HL-60/S4 treated with retinoic acid at 250 ng/mL for 4 days and 3 days (cell line): ENCODE results near the gene TPM1.

ENCODE experiments used
- in situ Hi-C: fragments of 300-500 bp; cut with MboI; formaldehyde crosslinking; loops from 2 replicates; pipeline ENCODE4 v1.7.0; 2022; ENCODE audit warnings: low sequenced_read_pairs

TPM1 gene

GRCh38 chr15:63040954-63041353 lies 1.6 kb upstream of the TPM1 start:
- in situ Hi-C loops, result no loop called here

- in situ Hi-C loops, result no loop called here
Measured at GRCh38 chr15:63041402-63041973, 1.1 kb upstream of the TPM1 start.

- in situ Hi-C loops, result no loop called here
Measured at GRCh38 chr15:63042877-63043334, 359 bp downstream of the TPM1 start.

GRCh38 chr15:63043335-63044076 lies 959 bp downstream of the TPM1 start:
- in situ Hi-C loops, result no loop called here

GRCh38 chr15:63044077-63044644 lies 1.6 kb downstream of the TPM1 start:
- in situ Hi-C loops, result no loop called here

- in situ Hi-C loops, result no loop called here
Measured at GRCh38 chr15:63044645-63045464, 2.3 kb downstream of the TPM1 start.

GRCh38 chr15:63045465-63045840 lies 2.9 kb downstream of the TPM1 start:
- in situ Hi-C loops, result no loop called here

- in situ Hi-C loops, result no loop called here
Measured at GRCh38 chr15:63045879-63046278, 3.3 kb downstream of the TPM1 start.

GRCh38 chr15:63046917-63047760 lies 4.6 kb downstream of the TPM1 start:
- in situ Hi-C loops, result no loop called here

GRCh38 chr15:63047792-63048114 lies 5.2 kb downstream of the TPM1 start:
- in situ Hi-C loops, result no loop called here

GRCh38 chr15:63048115-63048775 lies 5.7 kb downstream of the TPM1 start:
- in situ Hi-C loops, result no loop called here

GRCh38 chr15:63048776-63049665 lies 6.5 kb downstream of the TPM1 start:
- in situ Hi-C loops, result no loop called here

GRCh38 chr15:63049783-63050371 lies 7.3 kb downstream of the TPM1 start:
- in situ Hi-C loops, result no loop called here

GRCh38 chr15:63050731-63051155 lies 8.2 kb downstream of the TPM1 start:
- in situ Hi-C loops, result no loop called here

GRCh38 chr15:63051156-63052066 lies 8.9 kb downstream of the TPM1 start:
- in situ Hi-C loops, result no loop called here

- in situ Hi-C loops, result no loop called here
Measured at GRCh38 chr15:63052077-63052841, 9.7 kb downstream of the TPM1 start.
